Measurements from ENCODE around the gene ANGPTL5.

- TF ChIP-seq CTCF (IDR thresholded peaks at IDR 0.05), result no peak
- TF ChIP-seq POLR2A (IDR thresholded peaks at IDR 0.05), result no peak
These were observed 3.5 kb downstream of the ANGPTL5 start for GRCh38 chr11:101912823-101913284.
